ENCODE results near the gene ADORA2A.

Gene ADORA2A
- total RNA-seq: 2.5 to 3.2 reads per million in 2 donors

DNA sequence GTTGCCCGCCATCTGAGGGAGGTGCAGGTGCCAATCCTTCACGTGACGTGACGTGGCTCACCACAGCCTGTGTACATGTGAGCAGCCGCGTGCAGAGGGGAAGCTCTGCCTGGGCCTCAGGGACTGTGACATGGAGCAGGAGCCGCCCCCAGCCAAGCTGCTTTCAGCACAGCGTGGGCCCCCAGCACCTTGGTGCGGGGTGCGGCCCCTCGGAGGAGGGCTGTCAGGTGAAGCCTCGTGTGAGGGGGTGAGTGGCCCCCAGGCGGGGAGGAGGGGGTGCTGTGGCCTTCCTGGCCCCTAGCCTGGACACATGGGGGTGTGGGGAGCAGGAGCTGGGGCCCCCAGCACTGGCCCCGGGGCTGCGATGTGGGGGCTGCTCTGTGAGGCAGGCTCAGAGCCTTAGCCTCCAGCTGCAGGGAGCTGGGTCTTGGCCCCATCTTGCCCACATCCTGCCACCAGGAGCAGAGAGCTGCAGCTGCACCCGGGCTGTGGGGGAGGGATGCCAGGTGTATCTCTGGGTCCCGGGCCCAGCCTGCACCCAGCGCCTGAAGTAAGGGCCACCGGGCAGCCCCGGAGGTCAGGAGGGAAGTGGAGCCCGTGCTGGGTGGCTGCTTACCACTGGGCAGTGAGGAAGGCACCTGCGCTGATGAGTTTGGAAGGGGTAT, at the start of gene ADORA2A:
ADORA2A (plus strand) TSS at position 100 of the 665 bp plus-strand sequence. CDS start 5,806 bp downstream, outside the sequence.
- DNase-seq: peak; percentile 56 to 95 (median 84)

DNA sequence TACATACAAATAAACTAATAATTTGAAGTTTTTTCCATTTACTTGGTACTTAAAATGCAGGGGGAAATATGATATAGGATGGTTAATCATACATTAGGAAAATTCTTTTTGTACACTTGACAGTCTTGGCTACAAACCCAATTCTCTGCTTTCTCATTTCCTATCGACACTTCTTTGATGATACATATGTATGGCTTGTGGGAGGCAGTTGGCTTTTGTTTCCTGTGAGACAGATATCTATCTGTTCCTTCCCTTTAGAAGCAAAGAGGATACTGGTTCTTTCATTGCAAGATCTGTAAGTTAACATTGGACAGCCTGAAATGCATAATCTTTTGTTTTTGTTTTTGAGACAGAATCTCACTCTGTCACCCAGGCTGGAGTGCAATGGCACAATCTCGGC, 47.9 kb upstream of the ADORA2A start:
- DNase-seq: peak in 1 of 5 experiments; percentile 74

DNA sequence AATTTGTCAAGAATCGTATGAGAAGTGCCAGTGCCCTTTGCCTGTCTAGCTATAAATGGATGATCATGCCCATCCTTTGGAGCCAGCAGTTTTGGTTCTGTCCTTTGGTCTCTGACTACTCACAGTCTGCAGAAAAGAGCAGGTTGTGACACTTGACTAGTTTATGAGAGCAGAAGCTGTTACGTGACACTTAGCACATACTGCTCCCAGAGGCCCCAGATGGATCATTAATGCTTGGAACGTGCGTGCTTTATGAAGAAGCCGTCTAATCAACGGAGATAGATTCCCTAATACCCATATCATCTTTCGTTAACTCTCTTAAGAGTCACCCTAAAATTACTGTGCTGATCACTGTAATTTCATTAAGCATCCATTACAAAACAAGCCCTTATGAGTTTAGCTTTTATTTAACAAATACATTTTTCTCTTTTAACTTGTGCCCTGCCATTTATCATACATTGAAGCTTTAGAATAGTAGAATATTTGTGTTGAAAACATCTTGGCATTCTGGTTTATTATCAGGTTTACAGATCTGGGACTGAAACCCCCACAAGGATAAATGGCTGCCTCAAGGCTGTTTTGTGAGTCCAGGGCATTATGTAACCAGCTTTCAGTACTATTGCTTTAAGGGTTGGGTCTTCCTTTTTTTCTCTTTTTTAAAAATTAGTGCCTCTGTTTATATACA, 47.0 kb upstream of the ADORA2A start:
- DNase-seq: no peak

DNA sequence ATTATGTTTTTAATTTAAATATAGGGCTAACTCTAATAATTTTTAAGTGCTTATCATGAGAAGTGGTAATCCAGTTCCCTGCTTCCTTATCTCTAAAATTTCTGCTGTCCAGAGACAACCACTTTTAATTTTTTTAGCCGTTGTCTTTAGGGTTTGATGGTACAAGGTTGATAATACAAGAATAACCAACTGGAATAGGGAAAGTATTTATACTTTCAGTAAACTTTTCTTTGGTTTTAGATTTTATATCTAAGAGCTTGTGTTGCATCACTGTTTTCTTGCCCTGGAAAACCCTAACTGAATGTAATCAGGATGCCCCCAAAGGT, 46.5 kb upstream of the ADORA2A start:
- no peak for DNase-seq

DNA sequence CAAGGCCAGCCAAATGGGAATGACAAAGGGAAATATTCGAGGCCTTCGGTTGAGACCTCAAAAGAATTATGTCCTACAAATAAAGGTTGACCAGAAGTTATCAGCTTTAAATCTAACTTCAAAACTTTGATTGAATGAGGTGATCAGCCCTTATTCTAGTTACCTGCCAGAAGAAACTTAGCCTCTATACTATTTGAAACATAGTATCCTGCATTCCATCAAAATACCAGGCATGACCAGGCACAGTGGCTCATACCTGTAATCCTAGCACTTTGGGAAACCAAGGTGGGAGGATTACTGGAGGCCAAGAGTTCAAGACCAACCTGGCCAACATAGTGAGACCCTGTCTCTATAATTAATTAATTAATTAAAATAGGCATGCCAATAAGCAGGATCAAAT, 44.3 kb upstream of the ADORA2A start:
- DNase-seq: no peak

DNA sequence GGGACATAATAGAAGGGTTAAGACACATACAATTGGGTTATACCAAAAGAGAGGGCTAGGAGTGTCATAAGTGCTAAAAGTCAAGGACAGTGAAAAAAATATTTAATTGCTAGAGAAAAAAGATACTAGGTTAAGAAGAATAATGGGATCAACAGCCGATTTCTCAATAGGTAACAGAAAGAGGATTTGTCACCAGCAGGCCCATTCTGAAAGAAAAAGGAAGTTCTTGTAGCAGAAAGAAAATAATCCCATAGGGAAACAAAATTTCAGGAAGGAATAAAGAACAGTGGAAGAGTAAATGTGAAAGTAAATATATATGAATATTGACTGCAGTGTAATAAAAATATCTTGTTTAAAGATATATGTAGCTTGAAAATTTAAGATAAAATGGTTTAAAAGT, 43.3 kb upstream of the ADORA2A start:
- no peak for DNase-seq

DNA sequence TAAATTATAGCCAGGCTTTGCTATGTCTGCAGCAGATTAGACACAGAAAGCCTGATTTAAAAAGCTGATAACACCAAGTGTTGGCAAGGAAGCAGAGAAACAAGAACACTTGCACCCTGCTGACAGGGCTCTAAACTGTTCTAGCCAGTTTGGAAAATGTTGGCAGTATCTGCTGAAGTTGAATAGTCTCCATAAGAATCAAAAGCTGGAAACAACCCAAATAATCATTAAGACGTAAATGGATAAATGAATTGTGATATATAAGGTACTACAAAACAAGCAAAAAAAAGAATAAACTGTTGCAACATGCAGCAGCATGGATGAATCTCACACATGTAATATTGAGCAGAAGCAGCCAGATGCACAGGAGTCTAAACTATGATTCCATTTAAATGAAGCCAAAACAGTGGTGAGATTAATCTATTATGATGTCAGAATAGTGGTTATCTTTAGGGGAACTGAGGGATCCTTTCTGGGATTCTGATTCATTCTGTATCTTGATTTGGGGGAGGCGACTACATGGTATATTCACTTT, 40.4 kb upstream of the ADORA2A start:
- no peak for DNase-seq

DNA sequence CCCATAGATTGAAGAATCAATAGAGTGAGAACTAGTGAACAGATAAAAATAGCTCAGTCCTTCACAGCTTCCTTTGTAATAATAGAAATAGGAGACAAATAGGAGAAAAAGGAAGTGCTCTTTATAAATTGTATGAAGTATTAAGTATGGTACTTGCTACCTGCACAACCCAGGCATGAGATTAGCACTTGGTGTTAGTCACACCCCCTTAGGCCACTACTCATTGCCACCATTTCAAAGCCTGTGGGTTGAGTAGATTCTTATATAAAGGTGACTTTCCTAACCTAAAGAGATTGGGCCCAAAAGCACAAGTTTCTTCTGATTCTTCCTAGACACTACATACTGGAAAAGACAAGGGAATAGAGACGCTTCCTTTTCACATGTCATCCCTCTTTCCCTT, 37.7 kb upstream of the ADORA2A start:
- DNase-seq: no peak

DNA sequence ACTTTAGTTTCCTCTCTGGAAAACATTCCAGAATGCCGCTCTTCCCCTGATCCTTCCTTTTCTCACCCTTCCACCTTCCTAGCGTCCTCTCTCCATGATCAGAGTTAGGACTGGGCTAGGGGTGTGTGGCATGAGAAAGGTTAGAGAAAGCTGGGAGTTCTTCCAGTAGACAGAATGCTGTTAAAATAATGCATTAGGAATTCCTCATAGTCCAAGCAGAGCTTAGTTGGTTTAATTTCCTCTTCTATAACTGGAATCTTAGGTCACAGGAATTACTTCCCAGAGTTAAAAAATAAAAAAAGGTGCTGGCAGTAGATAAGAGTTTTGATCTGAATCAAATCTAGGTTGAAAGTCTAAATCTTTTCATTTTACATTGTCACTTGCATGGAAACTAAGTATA, 37.2 kb upstream of the ADORA2A start:
- DNase-seq: no peak

DNA sequence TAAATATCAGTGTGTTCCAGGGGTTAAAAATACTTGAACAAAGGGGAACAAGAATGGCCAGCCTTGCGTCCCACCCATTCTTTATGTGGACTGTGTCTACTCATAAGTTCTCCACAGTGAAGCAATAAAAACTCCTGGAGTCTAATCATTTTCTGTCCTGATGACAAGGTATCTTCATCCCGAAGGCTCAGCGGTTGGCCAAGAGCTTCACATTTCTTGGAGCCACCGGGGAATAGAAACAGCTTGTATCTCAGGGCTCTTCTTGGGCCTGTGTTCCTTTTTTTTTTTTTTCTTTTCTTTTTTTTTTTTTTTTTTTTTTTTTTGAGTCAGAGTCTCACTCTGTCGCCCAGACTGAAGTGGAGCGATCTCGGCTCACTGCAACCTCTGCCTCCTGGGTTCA, 36.8 kb upstream of the ADORA2A start:
- no peak for DNase-seq

DNA sequence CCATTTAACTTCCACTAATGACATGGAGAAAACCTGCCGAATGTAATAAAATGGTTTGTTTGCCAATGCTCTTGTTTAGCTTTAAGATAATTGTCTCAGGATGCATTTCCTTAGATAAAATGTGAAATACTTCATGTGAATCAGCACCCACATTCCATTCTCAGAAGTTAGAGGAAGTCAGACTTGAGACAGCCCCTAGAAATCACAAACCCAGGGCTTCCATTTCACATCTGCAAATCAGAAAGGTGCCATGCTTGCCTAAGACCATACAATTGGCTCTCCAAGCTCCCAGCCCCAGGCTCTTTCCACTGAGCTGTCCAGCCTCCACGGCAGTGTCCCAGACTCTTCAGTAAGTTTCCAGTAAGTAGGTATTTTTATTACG, 35.6 kb upstream of the ADORA2A start:
- no peak for DNase-seq

DNA sequence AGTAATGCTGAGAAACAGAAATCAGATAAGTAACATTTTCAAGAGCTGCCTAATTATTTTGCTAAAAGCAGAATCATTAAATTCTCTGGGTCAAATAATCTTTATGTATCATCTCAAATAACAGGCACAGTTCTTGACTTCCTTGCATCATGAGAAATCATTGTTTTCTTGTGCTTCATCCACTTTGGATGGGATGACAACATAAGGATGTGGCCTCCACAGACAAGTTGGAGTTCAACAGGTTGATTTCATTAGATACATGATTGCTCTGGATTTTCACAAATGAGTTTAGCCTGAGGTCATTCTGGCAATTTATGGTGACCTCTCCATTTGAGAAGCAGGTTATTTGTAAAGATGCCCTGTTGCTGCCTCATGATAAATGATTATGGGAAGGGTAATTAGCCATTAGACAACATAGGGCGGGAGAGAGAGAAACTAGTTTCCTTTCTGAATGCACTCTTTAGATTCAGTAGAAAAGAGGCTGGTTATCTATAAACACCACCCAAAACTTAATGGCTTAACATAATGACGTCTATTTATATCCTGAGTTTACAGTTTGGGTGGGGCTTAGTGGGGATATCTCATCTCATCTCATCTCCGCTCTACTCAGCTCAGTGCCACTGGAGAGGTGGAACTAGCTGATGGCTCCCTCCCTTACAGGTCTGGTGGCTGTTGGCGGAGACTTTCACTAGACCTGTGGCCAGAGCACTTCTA, 35.0 kb upstream of the ADORA2A start:
- no peak for DNase-seq

DNA sequence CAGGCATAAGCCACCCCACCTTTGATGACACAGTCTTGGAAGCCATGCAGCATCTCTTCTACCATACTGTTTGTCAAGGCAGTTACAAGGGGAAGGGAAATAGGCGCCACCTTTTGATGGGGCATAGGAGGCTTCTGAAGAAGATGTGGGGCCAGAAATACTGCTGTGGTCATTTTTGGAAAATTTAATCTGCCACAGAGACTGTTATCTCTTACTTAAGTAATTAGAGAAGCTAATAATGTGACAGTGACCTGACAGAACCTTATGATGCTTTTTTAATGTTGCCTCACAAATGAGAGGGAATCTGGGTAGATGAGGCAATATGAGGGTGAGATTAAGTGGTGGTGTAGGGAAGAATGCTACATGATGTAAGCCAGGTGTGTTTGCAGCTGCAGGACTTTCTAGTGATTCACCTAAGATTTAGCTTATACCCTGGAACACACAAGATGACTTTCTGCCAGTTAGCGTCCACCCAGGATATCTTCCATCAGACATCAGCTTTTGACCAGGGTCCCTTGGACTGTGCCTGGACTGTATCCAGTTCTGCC, 34.3 kb upstream of the ADORA2A start:
- DNase-seq: no peak

DNA sequence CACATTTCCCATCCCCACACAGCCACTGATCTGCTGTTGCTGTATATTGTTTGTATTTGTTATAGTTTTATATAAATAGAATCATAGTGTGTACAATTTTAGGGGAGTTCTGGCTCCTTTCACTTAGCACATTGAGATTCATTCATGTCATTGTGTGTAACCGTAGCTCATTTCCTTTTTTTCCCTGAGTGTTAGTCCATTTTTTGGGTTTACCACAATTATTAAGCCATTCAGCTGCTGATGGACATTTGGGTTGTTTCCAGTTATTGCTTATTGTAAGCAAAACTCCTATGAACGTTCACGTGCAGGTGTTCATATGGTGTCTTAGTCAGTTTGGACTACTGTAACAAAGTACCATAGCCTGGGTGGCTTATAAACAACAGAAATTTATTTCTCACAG, 33.6 kb upstream of the ADORA2A start:
- no peak for DNase-seq

DNA sequence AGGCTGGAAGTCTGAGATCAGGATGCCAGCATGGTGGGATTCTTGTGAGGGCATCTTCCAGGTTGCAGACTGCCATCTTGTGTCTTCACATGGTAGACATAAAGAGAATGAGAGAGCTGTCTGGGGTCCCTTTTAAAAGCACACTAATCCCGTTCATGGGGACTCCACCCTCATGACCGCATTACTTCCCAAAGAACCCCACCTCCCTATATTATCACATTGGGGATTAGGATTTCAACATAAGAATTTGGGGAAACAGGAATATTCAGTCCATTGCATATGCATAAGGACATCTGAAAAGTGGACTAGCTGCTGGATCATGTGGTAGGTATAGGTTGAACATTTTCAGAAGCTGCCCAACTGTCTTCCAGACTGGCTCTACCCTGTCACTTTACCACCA, 33.1 kb upstream of the ADORA2A start:
- no peak for DNase-seq

DNA sequence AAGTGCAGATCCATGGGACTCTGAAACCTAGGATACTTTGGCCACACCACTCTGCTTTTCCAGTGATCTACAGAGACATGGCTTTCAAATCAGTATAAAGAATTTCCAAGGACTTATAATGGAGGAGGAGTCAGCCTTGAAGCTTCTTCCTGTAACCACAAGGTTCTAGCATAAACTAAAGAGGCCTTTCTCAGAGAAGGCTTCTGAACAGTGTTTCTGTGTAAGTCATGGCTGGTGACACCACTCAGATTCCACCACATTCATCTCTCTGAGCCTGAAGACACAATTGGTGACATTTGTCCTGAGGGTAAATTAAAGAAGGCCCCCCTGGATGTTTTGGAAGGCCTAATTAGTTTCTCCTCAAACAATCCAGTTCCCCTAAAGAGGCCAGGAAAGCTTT, 29.0 kb upstream of the ADORA2A start:
- no peak for DNase-seq

DNA sequence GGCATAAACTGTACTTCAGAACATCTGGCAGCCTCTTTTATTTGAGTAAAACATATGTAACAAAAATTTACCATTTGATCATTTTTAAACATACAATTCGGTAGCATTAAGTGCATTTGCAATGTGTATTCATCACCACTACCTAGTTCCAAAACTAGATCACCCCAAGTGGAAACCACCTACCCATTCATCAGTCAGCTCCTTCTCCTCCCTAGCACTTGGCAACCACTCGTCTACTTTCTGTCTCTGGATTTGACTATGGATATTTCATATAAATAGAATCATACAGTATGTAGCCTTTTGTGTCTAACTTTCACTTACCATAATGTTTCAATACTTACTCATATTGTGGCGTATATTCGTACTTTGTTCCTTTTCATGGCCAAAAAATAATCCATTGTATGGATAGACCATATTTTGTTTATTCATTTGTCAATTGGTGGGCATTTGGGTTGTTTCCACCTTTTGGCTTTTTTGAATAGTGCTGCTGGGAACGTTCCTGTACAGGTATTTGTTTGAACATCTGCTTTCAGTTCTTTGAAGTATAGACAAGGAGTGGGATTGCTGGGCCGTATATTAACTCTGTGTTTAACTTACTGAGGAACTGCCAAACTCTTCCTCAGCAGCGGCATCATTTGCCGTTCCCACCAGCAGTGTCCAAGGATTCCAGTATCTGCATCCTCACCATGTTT, 27.2 kb upstream of the ADORA2A start:
- peak in 1 of 5 experiments; percentile 23 for DNase-seq

DNA sequence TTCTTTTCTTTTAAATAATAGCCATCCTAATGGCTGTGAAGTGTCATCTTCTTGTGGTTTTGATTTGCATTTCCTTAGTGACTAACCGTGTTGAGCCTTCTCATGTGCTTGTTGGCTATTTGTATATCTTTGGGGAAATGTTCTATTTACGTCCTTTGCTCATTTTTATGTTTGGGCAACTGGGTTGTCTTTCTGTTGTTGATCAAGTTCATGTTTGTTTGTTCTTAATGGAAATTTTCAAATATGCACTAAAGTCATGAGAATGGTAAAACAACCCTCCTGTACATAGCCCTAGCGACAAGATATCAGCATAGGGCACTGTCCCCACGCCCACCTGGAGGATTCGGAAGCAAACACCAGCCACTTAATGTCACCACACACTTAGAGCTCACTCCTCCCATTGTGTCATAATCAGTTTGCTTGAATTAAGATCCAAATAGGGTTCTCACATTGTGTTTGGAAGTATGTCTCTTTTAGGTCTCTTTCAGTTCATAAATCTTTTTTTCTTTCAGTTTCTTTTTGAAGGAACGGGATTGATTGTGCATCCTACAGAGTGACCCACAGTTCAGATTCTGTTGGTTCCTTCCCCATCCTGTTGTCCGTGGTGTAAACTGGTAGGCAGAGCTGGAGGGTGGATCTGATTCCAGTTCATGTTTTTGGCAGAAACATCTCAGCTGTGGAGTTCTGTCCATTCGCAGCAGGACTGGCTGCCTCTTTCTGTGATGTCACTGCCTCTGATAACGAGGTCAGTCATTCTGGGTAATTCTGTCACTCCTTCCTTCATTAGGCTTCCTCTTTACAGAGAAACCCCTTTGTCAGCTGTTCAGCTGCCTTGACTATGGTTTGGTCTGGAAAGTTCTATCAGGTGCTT, 26.4 kb upstream of the ADORA2A start:
- no peak for DNase-seq

DNA sequence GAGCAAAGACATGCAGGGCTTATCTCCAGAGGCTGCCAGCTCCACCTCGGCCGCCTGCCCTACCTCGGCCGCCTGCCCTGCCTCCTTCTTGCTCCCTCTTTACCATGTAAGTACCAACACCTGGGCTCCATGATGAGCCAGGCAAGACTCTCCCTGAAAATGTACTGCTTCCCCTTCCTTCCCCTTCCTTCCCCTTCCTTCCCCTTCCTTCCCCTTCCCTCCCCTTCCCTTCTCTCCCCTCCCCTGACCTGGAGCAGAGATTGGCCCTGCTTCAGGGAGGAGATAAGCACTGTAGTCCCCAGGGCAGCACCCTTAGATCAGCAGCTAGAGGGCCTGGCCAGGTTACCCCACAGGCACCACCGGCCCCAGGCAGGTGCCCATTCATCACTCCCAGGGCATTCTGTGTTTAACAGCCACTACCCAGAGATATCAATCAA, 25.4 kb upstream of the ADORA2A start:
- DNase-seq: no peak

DNA sequence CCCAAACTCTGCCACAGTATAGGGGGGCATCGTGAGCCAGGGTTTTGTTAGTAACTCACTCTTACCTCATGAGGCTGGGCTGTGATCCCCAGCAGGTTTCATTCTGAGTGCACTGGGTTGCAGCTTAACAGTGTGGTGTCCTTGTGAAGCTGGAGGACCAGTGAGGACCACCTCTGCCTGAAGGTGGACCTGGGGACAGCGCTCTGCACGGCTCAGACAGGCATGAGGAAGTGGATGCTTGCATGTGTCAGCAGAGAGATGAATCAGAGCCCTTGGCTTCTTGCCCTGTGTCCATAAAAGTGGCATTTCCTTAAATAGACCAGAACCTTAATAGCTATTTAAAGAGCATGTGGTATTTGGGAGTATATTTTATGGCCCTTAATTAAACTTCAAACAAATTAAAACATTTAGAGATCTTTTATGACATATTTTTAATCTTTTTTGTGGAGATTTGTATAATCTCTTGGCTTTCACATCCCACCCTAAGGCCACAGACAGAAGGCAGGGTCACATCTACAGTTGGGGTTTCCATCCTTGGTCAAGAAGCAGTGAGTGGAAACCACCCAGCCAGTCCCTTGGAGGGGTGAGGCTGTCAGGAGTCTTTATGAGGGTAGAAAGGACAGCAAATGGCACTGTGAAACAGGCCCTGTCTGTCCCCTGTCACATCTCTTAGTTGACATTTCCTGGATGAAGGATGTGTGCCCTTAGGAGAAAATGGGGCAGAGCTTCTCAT, 24.8 kb upstream of the ADORA2A start:
- DNase-seq: no peak

DNA sequence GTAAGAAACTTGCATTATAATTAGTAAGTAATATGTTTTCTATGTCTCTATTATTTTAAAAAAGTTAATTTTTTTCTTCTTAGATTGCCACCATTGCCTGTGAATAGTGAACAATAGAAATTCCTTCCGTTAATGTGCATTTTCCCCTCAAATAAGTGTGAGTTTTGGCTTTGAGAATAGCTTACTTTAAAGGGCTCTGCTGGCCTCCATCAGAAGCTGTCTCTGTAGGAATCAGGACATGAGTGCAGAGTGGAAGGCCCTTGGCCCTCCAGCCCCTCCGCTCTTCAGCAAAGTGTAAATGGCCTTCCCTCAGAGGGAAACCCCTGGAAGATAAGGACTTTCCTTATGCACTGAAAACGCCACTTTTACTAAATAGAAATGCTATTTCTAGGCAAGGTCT, 24.1 kb upstream of the ADORA2A start:
- DNase-seq: no peak
